Activated CD4-positive, alpha-beta T cell treated with anti-CD3 and anti-CD28 coated beads, Interleukin-2, amount 50 U/mL, for 1 hour (primary cell): ENCODE data around the gene MRPS18C.
"Not testable (repeated sequence)": the region's sequence is repeated elsewhere in the genome, so short reads cannot be mapped to it uniquely, and the experiment has no call there.

Experiments
- DNase-seq: peaks from one replicate; pipeline ENCODE4 v3.0.0-alpha.2; 2020

MRPS18C gene

GRCh38 chr4:83501671-83502070 lies 45.8 kb downstream of the MRPS18C start:
- not testable (repeated sequence) for DNase-seq

- peak; percentile 9 for DNase-seq
Observed at GRCh38 chr4:83503974-83504373, 48.1 kb downstream of the MRPS18C start.

GRCh38 chr4:83504503-83504902 lies 48.6 kb downstream of the MRPS18C start:
- DNase-seq: no peak

DNA sequence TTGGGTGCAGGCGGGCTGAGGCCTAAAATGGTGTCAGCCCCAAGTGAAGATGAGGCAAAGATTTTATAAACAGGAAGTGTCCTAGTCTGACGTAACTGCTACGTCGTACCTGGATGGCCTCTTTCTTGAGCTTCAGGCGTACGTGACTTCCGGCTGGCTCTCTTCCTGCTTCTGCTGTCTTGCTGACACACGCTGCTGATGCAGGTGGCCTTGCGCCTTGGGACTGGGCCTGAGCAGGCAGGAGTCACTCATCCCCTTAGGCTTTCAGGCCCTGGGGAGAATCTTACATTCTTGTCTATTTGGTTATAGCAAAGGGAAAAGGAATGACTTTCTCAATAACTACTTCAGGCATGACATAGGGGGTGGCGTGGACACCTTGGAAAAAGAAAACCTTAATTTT lies 49.1 kb downstream of the MRPS18C start:
- no peak for DNase-seq

DNA sequence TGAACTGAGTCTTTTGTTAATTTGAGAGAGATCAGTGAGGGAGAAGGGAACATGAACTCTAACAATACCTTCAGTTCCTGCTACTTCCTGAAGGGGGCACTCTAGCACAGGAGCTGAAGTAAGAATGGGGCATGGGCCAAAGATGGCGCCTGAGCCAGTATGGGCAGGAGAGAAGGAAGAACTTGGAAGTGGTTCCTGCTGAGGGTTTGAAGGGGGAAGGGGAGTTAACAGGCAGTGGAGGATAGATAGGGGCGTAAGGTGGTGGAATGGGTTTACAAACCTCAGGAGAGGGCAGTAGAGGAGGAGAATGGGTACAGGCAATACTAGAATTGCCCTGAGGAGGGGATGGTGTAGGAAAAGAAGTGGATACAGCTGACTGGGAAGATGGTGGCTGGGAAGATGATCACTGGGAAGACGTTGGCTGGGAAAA lies 53.3 kb downstream of the MRPS18C start:
- DNase-seq: peak; percentile 39

GRCh38 chr4:83510442-83510841 lies 54.6 kb downstream of the MRPS18C start:
- no peak for DNase-seq
